Vagina (tissue), 2 donors: ENCODE data around the gene NAGS. TPM values are rescaled to one million over a fixed set of nuclear protein-coding genes. Genes with fewer than 3 reads are reported as not detected.
"Not testable (repeated sequence)": the region's sequence is repeated elsewhere in the genome, so short reads cannot be mapped to it uniquely, and the experiment has no call there.

ENCODE experiments used
- DNase-seq, 2 donors: peaks; one replicate each; pipeline ENCODE4 v3.0.0-alpha.2; 2017; ENCODE audit errors: extremely low spot score in 2 of 2
- H3K27ac ChIP-seq: fragments of 200-600 bp; sonication (generic); one replicate; pipeline ENCODE4 v1.5.1; 2019
- H3K27me3 ChIP-seq: fragments of 200-600 bp; sonication (generic); one replicate; pipeline ENCODE4 v1.5.1; 2019
- H3K36me3 ChIP-seq, 2 donors: fragments of 200-600 bp; sonication (generic); one replicate each; pipeline ENCODE4 v1.5.1; 2017 to 2019
- H3K4me1 ChIP-seq: fragments of 200-600 bp; sonication (generic); one replicate; pipeline ENCODE4 v1.5.1; 2019
- H3K4me3 ChIP-seq, 2 donors: fragments of 200-600 bp; sonication (generic); 1 replicate in 1 of 2; 2 replicates in 1 of 2; pipeline ENCODE4 v1.5.1; 2016 to 2019
- H3K9me3 ChIP-seq: fragments of 200-600 bp; sonication (generic); one replicate; pipeline ENCODE4 v1.5.1; 2019
- POLR2A ChIP-seq, 2 donors: fragments of 450-650 bp; IDR thresholded peaks; one replicate each; pipeline ENCODE4 v1.6.1; 2017; ENCODE audit warnings: antibody characterized with exemption in 2 of 2, mild to moderate bottlenecking in 2 of 2, moderate library complexity in 2 of 2
- POLR2AphosphoS5 ChIP-seq, 2 donors: sonication (generic); formaldehyde crosslinking; IDR thresholded peaks; one replicate each; pipeline ENCODE4 v1.9.0; 2017; ENCODE audit warnings: antibody characterized with exemption in 2 of 2, mild to moderate bottlenecking in 2 of 2, low read depth in 1 of 2; ENCODE audit not compliant: insufficient read depth in 1 of 2
- intact Hi-C: fragments of 100-400 bp; cut with DNase I; formaldehyde crosslinking; loops from one replicate; pipeline ENCODE4 v1.15.1; 2023
- total RNA-seq: library from RNA; depleted of rRNA; stranded (reverse); fragments of >200 nt; gene quantifications from one replicate; pipeline ENCODE4 v1.2.3, GENCODE V29; 2016
- TF ChIP-seq, protein P1 (sequence below), 3 experiments: fragments of 450-650 bp in 2 of 3; fragments of 200-600 bp in 1 of 3; sonication (generic) in 1 of 3; IDR thresholded peaks; one replicate each; pipeline ENCODE4 v1.5.1; 2017 to 2019; ENCODE audit warnings: antibody characterized with exemption in 3 of 3, mild to moderate bottlenecking in 2 of 3, moderate library complexity in 2 of 3

Gene NAGS
- total RNA-seq, 1 donor from 2014 or later, result 4.9 TPM

DNA sequence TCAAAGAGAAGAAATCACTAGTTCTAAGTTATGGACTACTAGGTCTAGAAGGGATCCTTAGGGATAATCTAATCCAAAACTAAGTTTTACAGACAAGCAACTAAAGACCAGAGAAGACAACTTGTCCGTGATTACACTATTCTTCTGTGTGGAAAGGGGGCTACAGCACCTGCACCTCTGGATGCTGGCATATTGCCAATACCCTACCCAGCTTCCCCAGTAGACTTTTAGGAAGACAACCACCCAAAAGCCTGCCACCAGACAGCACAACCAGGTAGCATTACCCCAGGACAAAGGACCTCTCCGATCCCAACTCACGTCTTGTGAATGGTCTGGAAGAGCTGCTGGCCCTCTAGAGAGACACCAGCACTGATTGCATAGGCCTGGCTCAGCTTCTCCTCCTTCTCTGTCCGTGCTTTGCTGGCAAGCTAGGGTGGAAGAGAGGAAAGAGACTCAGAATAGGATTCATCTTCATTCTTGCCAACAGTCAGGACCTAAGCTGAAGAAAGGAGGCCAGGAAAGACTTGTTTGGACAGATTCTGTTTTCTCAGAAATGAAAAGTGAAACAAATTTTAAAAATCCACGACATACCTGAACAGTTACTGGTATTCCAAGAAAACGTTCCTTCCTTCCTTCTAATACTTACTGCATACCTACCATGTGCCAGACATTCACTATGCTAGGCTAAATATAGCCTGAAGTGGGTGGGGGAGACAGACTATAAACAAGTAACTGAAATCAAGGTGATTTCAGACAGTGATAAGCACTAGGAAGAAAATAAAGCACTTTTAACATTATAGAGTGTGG is 35.6 kb downstream of the NAGS start:
- DNase-seq, result no peak

DNA sequence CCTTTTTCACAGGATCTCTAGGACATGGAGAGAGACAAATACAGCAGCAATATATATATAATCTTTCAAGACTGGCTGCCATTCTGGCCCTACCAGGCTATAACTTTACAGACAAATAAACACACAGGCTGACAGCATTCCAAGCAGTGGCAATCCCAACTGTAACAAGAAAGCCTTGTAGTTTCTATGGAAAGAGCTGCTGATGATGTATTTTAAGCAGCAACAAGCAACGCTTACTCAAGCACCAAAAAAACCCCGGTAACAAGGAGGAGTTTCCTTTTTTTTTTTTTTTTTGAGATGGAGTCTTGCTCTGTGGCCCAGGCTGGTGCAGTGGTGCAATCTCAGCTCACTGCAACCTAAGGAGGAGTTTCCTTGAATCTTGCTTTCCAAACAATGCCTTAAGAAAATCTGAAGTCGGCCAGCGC is 38.9 kb downstream of the NAGS start:
- Histone ChIP-seq H3K36me3 (peaks cover 0 to 10% of the 10 kb centered on the region in 2 donors), H3K4me1 (peaks cover 40% of the 10 kb centered on the region), H3K9me3 (no peaks in the 10 kb centered on the region), H3K27me3 (no peaks in the 10 kb centered on the region), H3K27ac (no peak overlapping the region), H3K4me3 (no peak overlapping the region)
- intact Hi-C loops, result no loop called here
- no peak for DNase-seq
- no peak for TF ChIP-seq POLR2A (IDR thresholded peaks at IDR 0.05)
- TF ChIP-seq, protein P1, sequence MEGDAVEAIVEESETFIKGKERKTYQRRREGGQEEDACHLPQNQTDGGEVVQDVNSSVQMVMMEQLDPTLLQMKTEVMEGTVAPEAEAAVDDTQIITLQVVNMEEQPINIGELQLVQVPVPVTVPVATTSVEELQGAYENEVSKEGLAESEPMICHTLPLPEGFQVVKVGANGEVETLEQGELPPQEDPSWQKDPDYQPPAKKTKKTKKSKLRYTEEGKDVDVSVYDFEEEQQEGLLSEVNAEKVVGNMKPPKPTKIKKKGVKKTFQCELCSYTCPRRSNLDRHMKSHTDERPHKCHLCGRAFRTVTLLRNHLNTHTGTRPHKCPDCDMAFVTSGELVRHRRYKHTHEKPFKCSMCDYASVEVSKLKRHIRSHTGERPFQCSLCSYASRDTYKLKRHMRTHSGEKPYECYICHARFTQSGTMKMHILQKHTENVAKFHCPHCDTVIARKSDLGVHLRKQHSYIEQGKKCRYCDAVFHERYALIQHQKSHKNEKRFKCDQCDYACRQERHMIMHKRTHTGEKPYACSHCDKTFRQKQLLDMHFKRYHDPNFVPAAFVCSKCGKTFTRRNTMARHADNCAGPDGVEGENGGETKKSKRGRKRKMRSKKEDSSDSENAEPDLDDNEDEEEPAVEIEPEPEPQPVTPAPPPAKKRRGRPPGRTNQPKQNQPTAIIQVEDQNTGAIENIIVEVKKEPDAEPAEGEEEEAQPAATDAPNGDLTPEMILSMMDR (IDR thresholded peaks at IDR 0.05), result no peak
- TF ChIP-seq POLR2AphosphoS5 (IDR thresholded peaks at IDR 0.05; ENCODE audit: insufficient read depth in 1 of 2, low read depth in 1 of 2), result no peak

More for the DNA sequence above, 35.6 kb downstream of the NAGS start:
- Histone ChIP-seq H3K9me3 (no peaks in the 10 kb centered on the region), H3K4me3 (no peak overlapping the region), H3K4me1 (peaks cover 40% of the 10 kb centered on the region), H3K27me3 (no peaks in the 10 kb centered on the region), H3K36me3 (peaks cover 0 to 26% of the 10 kb centered on the region in 2 donors), H3K27ac (peak overlapping the region; percentile 57)
- intact Hi-C loops, result no loop called here
- TF ChIP-seq POLR2AphosphoS5 (IDR thresholded peaks at IDR 0.05; ENCODE audit: insufficient read depth in 1 of 2, low read depth in 1 of 2) (peak in 1 of 2 donors; percentile 14), POLR2A (IDR thresholded peaks at IDR 0.05) (no peak)
- TF ChIP-seq, protein P1 (IDR thresholded peaks at IDR 0.05), result no peak

DNA sequence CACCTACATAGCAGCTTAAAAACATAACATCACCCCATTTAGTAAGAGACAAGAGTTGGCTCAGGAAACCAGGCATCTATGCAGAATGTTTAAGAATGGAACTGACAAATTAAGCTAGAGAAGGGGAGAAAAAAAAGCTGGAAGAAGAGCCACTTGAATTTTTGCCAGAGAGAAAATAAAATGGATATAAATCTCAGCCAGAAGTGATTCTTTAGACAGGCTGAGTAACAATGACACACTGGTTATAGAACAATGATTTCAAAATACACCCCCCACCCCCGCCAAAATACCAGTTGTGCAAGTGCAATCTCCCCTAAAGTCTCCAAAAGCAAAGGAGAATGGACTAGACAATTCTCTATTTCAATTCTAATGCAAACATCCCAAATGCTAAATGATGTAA is 39.6 kb downstream of the NAGS start:
- DNase-seq, result no peak
- no peaks in the 10 kb centered on the region for H3K27me3 ChIP-seq
- no peaks in the 10 kb centered on the region for H3K9me3 ChIP-seq
- no peak for TF ChIP-seq POLR2A (IDR thresholded peaks at IDR 0.05)
- TF ChIP-seq, protein P1 (IDR thresholded peaks at IDR 0.05), result no peak
- TF ChIP-seq POLR2AphosphoS5 (IDR thresholded peaks at IDR 0.05; ENCODE audit: insufficient read depth in 1 of 2, low read depth in 1 of 2), result no peak
- H3K4me3 ChIP-seq, result no peak overlapping the region
- H3K27ac ChIP-seq, result no peak overlapping the region
- peaks cover 0 to 10% of the 10 kb centered on the region in 2 donors for H3K36me3 ChIP-seq
- peaks cover 40% of the 10 kb centered on the region for H3K4me1 ChIP-seq
- intact Hi-C loops, result no loop called here

DNA sequence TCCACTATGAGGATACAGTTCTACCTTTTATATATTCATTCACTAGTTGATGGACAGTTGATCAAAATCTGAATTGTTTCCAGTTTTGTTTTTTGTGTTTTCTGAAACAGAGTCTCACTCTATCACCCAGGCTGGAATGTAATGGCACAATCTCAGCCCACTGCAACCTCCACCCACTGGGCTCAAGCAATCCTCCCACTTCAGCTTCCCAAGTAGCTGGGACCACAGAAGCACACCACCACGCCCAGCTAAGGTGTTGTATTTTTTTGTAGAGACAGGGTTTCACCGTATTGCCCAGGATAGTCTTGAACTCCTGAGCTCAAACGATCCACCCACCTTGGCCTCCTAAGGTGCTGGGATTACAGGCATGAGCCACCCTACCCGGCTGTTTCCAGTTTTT is 41.1 kb downstream of the NAGS start:
- TF ChIP-seq POLR2A (IDR thresholded peaks at IDR 0.05) (no peak), POLR2AphosphoS5 (IDR thresholded peaks at IDR 0.05; ENCODE audit: insufficient read depth in 1 of 2, low read depth in 1 of 2) (no peak)
- TF ChIP-seq, protein P1 (IDR thresholded peaks at IDR 0.05), result no peak
- Histone ChIP-seq H3K36me3 (peaks cover 0 to 19% of the 10 kb centered on the region in 2 donors), H3K4me3 (no peak overlapping the region), H3K27me3 (no peaks in the 10 kb centered on the region), H3K4me1 (peaks cover 31% of the 10 kb centered on the region), H3K27ac (no peak overlapping the region), H3K9me3 (no peaks in the 10 kb centered on the region)
- intact Hi-C loops, result no loop called here
- DNase-seq, result no peak

DNA sequence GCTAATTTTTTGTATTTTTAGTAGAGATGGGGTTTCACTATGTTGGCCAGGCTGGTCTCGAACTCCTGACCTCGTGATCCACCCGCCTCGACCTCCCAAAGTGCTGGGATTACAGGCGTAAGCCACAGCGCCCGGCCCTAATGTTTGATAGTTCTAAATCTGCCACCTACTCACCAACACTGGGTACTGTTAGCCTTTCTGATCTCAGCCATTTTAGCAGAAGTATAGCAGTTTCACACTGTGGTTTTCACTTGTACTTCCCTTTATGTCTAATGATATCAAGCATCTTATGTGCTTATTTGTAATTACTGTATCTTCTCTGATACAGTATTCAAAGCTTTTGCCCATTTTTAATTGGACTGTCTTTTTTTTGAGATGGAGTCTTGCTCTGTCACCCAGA is 42.5 kb downstream of the NAGS start:
- H3K27me3 ChIP-seq, intact Hi-C loops, H3K9me3 ChIP-seq, H3K27ac ChIP-seq, DNase-seq, H3K4me3 ChIP-seq: not testable (repeated sequence)
- peaks cover 0 to 33% of the 10 kb centered on the region in 2 donors for H3K36me3 ChIP-seq
- H3K4me1 ChIP-seq, result peaks cover 22% of the 10 kb centered on the region
